BJ (cell line): ENCODE results near the gene GRM5. TPM values are rescaled to one million over a fixed set of nuclear protein-coding genes. Genes with fewer than 3 reads are reported as not detected.
A peak's percentile ranks its signal among the peaks of the same experiment; 100 is the strongest.

Experiments
- CTCF ChIA-PET: fragments of 350-600 bp; formaldehyde crosslinking; extraction: SDS; loops from one replicate; lab custom pipeline; 2021; ENCODE audit warnings: antibody characterized with exemption, inconsistent platforms; lab: Yijun Ruan, JAX
- POLR2A ChIA-PET: fragments of 300-600 bp; sonication (Branson Sonifier 250); formaldehyde crosslinking; extraction: SDS; loops from one replicate; lab custom pipeline; 2021; ENCODE audit warnings: antibody characterized with exemption; lab: Charles Lee
- DNase-seq: peaks from one replicate; pipeline ENCODE4 v3.0.0-alpha.2; 2011; ENCODE audit warnings: low read depth
- H3K27me3 ChIP-seq: 2 replicates; pipeline ENCODE4 v1.6.0; 2011; ENCODE audit warnings: low read length; ENCODE audit not compliant: control insufficient read depth, insufficient read depth
- H3K36me3 ChIP-seq: 2 replicates; pipeline ENCODE4 v1.5.1; 2011; ENCODE audit warnings: low read length; ENCODE audit not compliant: control insufficient read depth, insufficient read depth
- H3K4me3 ChIP-seq: 2 replicates; pipeline ENCODE4 v1.5.1; 2011; ENCODE audit warnings: low read depth, mild to moderate bottlenecking, control low read depth, low read length
- CTCF ChIP-seq: IDR thresholded peaks from 2 replicates; pipeline ENCODE4 v1.5.1; 2011; ENCODE audit warnings: low read depth, mild to moderate bottlenecking, control low read depth, inconsistent platforms, low read length, moderate library complexity; ENCODE audit not compliant: insufficient read depth
- polyA plus RNA-seq: library from polyadenylated mRNA; depleted of rRNA; stranded (reverse); fragments of >200 nt; gene quantifications from 2 replicates; pipeline ENCODE4 v1.2.3, GENCODE V29; 2011

Gene GRM5
- polyA plus RNA-seq, 1 experiment, result not detected

- H3K36me3 ChIP-seq, result no peaks in the 10 kb centered on the region
- no peaks in the 10 kb centered on the region for H3K27me3 ChIP-seq
- TF ChIP-seq CTCF, result no peak
- DNase-seq, result no peak
- CTCF ChIA-PET, result no interaction called here
- POLR2A ChIA-PET, result no interaction called here
- H3K4me3 ChIP-seq, result no peak overlapping the region
Measured at GRCh38 chr11:88790182-88790581, 275.6 kb downstream of the GRM5 start.

- Histone ChIP-seq H3K36me3 (no peaks in the 10 kb centered on the region), H3K4me3 (no peak overlapping the region), H3K27me3 (no peaks in the 10 kb centered on the region)
- peak; percentile 27 for DNase-seq
- ChIA-PET POLR2A (no interaction called here), CTCF (interaction anchor here (0.5 kb wide), 1 partner anchor 203 kb away, joined by 3 read pairs; no protein-coding TSS in a partner anchor)
- TF ChIP-seq CTCF, result no peak
Measured at GRCh38 chr11:88779577-88779976, 286.2 kb downstream of the GRM5 start.

GRCh38 chr11:88770475-88771079 is 295.2 kb downstream of the GRM5 start:
- no peak for TF ChIP-seq CTCF
- CTCF ChIA-PET, result no interaction called here
- no peak overlapping the region for H3K4me3 ChIP-seq
- H3K36me3 ChIP-seq, result no peaks in the 10 kb centered on the region
- H3K27me3 ChIP-seq, result no peaks in the 10 kb centered on the region
- POLR2A ChIA-PET, result no interaction called here
- no peak for DNase-seq

GRCh38 chr11:88744140-88744539 is 321.6 kb downstream of the GRM5 start:
- ChIA-PET POLR2A (no interaction called here), CTCF (no interaction called here)
- H3K36me3 ChIP-seq, result no peaks in the 10 kb centered on the region
- no peak for TF ChIP-seq CTCF
- no peak overlapping the region for H3K4me3 ChIP-seq
- no peaks in the 10 kb centered on the region for H3K27me3 ChIP-seq
- no peak for DNase-seq

GRCh38 chr11:88739524-88739923 is 326.3 kb downstream of the GRM5 start:
- no peak for DNase-seq
- POLR2A ChIA-PET, result no interaction called here
- no peak overlapping the region for H3K4me3 ChIP-seq
- CTCF ChIA-PET, result no interaction called here
- no peaks in the 10 kb centered on the region for H3K36me3 ChIP-seq
- TF ChIP-seq CTCF, result no peak
- no peaks in the 10 kb centered on the region for H3K27me3 ChIP-seq
